ENCODE measurements around the gene LMAN1L. TPM values are rescaled to one million over a fixed set of nuclear protein-coding genes. Genes with fewer than 3 reads are reported as not detected.

The LMAN1L gene
- total RNA-seq, 1 donor from 2014 or later = not detected

DNA sequence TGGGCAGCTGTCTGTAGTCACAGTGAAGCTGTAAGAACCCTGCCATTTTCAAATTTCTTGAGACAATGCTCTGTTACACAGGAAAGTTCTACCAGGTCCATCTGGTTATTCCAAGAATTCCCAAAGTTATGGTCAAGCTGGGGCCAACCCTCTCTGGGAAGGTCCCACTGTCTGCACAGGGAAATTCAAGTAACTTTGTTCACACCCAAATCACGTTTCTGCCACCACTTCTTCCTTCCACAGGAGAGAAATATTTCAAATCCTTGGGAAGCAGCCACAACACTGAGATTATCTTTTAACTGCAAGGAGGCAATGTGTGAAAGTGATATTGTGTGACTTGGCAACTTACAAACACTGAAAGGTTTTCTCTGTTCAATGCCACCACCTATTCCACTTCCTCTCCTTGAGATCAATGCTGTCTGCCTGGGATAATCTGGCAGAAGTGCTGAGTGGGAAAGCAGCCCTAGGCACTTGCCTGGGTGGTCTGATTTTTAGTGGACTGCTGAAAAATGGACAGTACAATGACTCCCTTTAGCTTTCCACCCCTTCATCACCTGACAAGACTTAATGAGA is 54.9 kb downstream of the LMAN1L start:
- H3K4me3 ChIP-seq (ENCODE audit: low read depth, low read length) = no peak overlapping the region
- H3K27me3 ChIP-seq (ENCODE audit: control insufficient read depth, insufficient read depth, low read length) = no peaks in the 10 kb centered on the region
- TF ChIP-seq, protein P1, sequence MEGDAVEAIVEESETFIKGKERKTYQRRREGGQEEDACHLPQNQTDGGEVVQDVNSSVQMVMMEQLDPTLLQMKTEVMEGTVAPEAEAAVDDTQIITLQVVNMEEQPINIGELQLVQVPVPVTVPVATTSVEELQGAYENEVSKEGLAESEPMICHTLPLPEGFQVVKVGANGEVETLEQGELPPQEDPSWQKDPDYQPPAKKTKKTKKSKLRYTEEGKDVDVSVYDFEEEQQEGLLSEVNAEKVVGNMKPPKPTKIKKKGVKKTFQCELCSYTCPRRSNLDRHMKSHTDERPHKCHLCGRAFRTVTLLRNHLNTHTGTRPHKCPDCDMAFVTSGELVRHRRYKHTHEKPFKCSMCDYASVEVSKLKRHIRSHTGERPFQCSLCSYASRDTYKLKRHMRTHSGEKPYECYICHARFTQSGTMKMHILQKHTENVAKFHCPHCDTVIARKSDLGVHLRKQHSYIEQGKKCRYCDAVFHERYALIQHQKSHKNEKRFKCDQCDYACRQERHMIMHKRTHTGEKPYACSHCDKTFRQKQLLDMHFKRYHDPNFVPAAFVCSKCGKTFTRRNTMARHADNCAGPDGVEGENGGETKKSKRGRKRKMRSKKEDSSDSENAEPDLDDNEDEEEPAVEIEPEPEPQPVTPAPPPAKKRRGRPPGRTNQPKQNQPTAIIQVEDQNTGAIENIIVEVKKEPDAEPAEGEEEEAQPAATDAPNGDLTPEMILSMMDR (IDR thresholded peaks at IDR 0.05; ENCODE audit: insufficient read depth, low read length, poor library complexity, severe bottlenecking) = no peak
- no peak for DNase-seq (ENCODE audit: low read depth)
- H3K36me3 ChIP-seq (ENCODE audit: control insufficient read depth, insufficient read depth, low read length) = no peaks in the 10 kb centered on the region

DNA sequence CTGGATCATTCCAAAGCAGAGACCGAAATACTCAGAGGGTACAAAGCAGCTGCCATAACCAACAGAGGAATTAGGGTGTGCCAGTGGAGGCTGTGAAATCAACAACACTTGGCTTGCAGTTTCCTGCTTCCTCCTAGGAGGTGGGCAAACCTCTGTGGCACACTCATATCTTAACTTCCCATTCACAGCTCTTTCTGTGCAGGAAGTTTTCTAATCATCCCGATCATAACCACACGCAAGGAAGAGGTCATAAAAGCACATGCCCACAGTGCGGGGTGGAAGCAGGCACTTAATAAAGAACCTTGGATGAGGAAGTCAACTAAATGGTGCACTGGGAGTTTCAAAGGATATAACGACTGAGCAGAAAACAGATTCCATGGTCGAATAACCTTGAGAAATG is 55.4 kb downstream of the LMAN1L start:
- no peak for DNase-seq (ENCODE audit: low read depth)
- TF ChIP-seq, protein P1 (IDR thresholded peaks at IDR 0.05; ENCODE audit: insufficient read depth, low read length, poor library complexity, severe bottlenecking) = no peak
- no peaks in the 10 kb centered on the region for H3K27me3 ChIP-seq (ENCODE audit: control insufficient read depth, insufficient read depth, low read length)

DNA sequence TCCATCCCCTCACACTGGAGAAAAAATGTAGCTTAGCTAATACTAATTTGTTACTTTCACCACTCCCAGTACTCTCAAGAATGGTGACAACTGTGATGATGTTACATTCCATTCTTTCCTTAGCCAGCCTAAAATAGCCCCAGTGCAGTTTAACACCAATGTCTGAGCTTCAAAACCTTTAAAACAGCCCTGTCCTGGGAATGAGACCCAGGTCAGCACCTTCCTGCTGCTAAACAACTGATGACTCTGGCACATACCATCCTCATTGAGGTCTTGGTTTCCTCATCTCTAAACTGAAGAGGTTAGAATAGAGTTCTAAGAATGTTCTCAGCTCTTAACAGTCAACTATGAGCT is 56.7 kb downstream of the LMAN1L start:
- Histone ChIP-seq H3K27me3 (ENCODE audit: control insufficient read depth, insufficient read depth, low read length) (no peaks in the 10 kb centered on the region), H3K4me3 (ENCODE audit: low read depth, low read length) (no peak overlapping the region), H3K36me3 (ENCODE audit: control insufficient read depth, insufficient read depth, low read length) (no peaks in the 10 kb centered on the region)
- no peak for DNase-seq (ENCODE audit: low read depth)
- TF ChIP-seq, protein P1 (IDR thresholded peaks at IDR 0.05; ENCODE audit: insufficient read depth, low read length, poor library complexity, severe bottlenecking) = no peak

More for the DNA sequence above, 55.4 kb downstream of the LMAN1L start:
- Histone ChIP-seq H3K36me3 (ENCODE audit: control insufficient read depth, insufficient read depth, low read length) (no peaks in the 10 kb centered on the region), H3K4me3 (ENCODE audit: low read depth, low read length) (no peak overlapping the region)

DNA sequence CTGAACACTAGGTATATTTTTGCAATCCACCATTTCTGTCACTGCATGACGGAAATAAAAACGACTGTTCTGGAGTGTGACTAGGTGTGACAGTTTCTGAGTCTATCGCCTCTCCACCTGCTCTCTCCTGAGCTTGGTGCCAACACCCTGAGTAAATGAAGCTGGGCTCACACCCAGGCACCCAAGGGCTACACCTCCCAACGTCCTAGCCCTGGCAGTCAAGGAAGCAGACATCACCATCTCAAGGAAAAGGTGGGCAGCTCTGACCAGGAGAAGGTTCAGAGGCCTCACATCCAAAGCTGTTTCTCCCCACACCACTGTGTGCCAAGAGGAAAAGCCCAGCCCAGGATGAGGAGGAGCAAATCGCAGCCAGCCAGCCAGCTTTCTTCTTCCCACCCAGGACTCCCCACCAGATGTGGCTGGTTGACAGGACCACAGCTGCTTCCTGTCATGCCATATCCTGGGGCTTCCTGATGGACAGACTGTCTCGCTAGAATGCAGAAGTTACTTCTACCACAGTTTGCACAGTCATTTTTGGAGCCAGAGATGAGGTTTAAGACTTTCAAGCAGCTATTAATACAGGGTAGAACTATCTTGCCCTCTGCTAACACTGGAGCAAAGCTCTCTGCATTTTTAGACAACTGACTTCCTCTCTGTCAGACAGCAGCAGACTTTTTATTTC is 57.2 kb downstream of the LMAN1L start:
- no peak overlapping the region for H3K4me3 ChIP-seq (ENCODE audit: low read depth, low read length)
- no peaks in the 10 kb centered on the region for H3K27me3 ChIP-seq (ENCODE audit: control insufficient read depth, insufficient read depth, low read length)
- TF ChIP-seq, protein P1 (IDR thresholded peaks at IDR 0.05; ENCODE audit: insufficient read depth, low read length, poor library complexity, severe bottlenecking) = no peak

DNA sequence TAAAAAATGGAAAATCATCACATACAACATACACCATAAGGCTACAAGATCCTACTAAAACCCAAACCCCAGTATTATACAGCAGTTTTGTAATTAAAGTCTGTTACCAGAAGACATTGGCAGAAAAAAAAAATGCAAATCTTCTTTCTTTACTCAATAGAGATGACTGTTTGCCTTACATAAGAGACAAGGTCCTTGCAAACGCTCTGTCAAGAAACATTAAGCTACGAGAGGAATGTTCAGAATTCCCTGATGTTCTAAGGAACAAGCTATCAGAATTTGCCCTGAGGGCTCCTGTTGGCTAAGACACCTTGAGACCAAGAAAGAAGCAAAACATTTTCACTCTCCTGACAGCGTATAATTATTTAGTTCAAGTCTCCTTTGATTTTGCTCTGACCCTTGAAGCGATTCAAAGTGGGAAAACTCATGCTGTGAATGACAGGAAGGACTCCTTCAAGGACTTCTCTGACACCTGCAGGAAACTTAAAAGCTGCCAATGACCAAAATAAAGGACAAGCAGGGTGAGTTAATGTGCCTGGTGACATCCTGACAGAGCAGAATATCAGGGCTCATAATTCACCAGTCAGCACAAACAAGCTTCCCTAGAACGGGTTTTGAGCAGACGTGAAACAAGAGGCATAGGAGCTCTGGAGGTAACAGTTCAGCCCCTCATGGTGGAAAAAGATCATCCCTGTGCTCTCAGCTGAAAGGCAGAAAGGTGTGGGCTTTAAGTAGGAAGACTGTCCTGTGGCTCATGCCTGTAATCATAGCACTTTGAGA is 58.0 kb downstream of the LMAN1L start:
- TF ChIP-seq, protein P1 (IDR thresholded peaks at IDR 0.05; ENCODE audit: insufficient read depth, low read length, poor library complexity, severe bottlenecking) = no peak
- no peak for DNase-seq (ENCODE audit: low read depth)
- Histone ChIP-seq H3K27me3 (ENCODE audit: control insufficient read depth, insufficient read depth, low read length) (no peaks in the 10 kb centered on the region), H3K4me3 (ENCODE audit: low read depth, low read length) (no peak overlapping the region), H3K36me3 (ENCODE audit: control insufficient read depth, insufficient read depth, low read length) (no peaks in the 10 kb centered on the region)

More for the DNA sequence above, 57.2 kb downstream of the LMAN1L start:
- no peak for DNase-seq (ENCODE audit: low read depth)
- H3K36me3 ChIP-seq (ENCODE audit: control insufficient read depth, insufficient read depth, low read length) = no peaks in the 10 kb centered on the region
